ENCODE data around the gene NOS2.
"Not testable (repeated sequence)": the region's sequence is repeated elsewhere in the genome, so short reads cannot be mapped to it uniquely, and the experiment has no call there.

The NOS2 gene

DNA sequence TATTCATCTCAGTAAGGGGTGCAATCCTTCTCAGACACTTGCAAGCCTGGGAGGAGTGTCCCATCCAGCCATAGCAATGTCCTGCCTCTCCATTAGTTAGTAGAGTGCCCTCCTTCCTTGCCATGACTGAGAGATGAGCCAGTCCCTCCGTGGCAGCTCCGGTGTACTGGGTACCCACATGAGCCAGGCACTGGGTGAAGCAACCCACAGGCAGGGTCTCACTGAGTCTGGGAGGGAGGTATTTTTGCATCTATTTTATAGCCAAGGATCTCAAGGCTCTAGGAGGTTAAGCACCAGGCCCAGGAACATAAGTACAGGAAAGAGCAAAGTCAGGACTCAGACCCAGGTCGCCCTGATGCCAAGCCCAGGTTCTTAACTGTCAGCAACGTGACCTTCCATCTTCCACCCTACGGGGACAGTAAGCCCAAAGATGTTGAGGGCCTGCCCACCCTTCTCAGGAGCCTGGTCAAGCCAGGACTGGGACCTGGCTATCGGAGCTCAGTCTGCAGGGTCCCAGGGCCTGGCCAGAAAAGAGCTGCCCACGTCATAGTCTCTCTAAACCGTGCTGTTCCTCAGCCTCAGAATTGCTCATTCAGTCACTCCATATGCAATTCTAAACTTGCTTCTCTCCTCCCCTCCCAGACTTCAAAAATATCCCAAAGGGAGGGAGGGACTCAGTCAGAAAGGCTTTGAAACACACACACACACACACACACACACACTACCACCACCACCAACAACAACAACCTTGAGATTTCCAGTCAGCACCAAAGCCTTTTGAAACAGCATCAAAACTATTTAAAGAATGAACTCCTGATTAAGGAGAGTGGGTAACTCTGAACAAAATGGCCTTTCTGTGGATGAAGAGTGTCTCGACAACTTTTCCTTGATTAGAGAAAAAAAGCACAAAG is 16.6 kb downstream of the NOS2 start:
- TF ChIP-seq GATA1 (IDR thresholded peaks at IDR 0.05; ENCODE audit: low read depth, low read length) (no peak), POLR2A (IDR thresholded peaks at IDR 0.05; ENCODE audit: low read length) (no peak)
- no peak for DNase-seq

DNA sequence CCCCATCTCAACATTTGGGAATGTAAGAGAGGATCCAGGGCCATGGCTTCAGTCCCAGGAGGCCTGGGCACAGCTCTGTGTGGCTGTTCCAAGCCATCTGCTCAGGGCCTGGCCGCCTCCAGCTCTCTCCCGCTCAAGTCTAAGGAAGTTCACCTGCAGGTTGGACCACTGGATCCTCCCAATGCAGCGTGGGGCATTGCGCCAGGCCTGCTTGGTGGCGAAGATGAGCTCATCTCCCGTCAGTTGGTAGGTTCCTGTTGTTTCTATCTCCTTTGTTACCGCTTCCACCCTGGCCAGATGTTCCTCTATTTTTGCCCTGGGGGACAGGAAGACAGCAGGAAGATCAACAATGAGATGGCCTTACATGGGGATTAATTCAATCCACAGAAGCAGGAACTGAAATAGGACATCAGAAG is 17.5 kb downstream of the NOS2 start:
- no peak for TF ChIP-seq POLR2A (IDR thresholded peaks at IDR 0.05; ENCODE audit: low read length)
- no peak for TF ChIP-seq GATA1 (IDR thresholded peaks at IDR 0.05; ENCODE audit: low read depth, low read length)
- DNase-seq: no peak

DNA sequence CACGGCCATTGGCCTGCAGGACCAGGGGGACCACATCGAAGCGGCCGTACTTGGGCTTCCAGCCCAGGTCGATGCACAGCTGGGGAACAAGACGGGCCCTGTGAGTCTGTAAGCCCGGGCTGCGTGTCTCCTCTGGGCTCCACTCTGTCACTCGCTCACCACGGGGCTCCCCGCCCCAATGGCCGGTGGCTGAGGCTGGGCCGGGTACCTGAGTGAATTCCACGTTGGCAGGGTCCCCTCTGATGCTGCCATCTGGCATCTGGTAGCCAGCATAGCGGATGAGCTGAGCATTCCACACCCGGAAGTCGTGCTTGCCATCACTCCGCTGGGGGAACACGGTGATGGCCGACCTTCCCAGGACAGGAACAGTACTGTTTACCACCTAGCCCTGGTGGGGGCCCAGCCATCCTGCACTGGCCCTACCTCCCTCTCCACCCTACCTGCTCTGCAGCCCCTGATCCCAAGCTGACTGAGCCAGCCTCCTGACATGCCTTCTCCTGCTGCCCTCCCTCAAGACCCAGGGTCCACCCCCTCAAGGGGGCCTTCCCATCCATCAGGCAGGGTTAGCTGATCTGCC is 19.4 kb downstream of the NOS2 start:
- TF ChIP-seq POLR2A (IDR thresholded peaks at IDR 0.05; ENCODE audit: low read length) (no peak), GATA1 (IDR thresholded peaks at IDR 0.05; ENCODE audit: low read depth, low read length) (no peak)

GRCh38 chr17:27780092-27780827 is 20.1 kb downstream of the NOS2 start:
- TF ChIP-seq GATA1 (IDR thresholded peaks at IDR 0.05; ENCODE audit: low read depth, low read length) (no peak), POLR2A (IDR thresholded peaks at IDR 0.05; ENCODE audit: low read length) (no peak)
- no peak for DNase-seq

More for the DNA sequence above, 19.4 kb downstream of the NOS2 start:
- no peak for DNase-seq

DNA sequence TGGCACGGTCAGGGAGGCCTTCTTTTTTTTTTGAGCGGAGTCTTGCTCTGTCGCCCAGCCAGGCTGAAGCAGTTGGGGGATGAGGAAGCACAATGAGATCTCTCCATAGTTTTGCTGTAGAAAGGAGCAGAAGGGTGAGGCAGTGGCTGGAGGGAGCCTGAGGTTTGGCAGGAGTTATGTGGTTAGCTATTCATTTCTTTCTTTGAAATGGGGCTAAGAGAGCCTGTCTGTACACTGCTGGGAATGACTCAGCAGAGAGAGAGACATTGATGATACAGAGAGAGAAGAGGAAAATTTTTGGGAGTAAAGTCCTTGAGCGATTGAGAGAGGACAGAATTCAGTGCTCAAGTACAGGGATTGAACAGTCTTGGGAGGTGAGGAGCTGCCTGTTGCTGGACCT is 22.1 kb downstream of the NOS2 start:
- TF ChIP-seq GATA1 (IDR thresholded peaks at IDR 0.05; ENCODE audit: low read depth, low read length) (no peak), POLR2A (IDR thresholded peaks at IDR 0.05; ENCODE audit: low read length) (no peak)
- DNase-seq: no peak

DNA sequence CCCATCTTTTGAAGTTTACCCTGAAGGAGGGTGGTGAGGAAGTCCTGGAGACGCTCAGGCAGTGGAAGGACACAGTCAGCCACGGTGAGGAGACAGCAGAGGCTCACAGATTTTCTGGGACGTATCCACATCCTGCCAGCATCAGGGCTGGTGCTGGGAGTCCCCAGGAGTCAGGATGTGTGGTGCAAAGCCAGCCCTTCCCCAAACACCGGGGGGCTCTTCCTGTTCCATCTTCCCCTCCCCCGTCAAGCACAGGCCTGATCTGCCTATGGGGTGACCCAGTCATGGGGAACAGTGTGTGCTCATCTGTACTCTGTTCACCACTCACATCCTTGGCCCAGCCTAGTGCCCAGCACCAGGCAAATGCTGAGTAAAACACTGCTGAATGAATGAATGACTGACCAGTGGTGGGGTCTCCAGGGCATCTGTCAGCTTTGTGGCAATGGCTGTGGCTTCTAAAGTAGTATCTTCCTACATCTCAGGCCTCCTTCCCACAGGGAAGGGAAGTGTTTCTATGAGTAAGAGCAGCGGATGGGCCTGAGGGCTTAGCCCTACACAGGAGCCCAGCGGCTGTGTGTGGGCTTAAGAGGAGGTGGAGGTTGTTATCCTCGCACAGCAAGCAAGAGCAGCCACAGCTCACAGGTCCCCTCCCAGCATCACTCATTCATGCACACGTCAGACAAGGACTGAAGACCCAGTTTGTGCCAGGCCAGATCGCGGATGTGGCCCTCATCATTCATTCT is 23.3 kb downstream of the NOS2 start:
- TF ChIP-seq GATA1 (IDR thresholded peaks at IDR 0.05; ENCODE audit: low read depth, low read length) (no peak), POLR2A (IDR thresholded peaks at IDR 0.05; ENCODE audit: low read length) (no peak)
- no peak for DNase-seq

GRCh38 chr17:27771586-27771985 is 28.7 kb downstream of the NOS2 start:
- no peak for DNase-seq

DNA sequence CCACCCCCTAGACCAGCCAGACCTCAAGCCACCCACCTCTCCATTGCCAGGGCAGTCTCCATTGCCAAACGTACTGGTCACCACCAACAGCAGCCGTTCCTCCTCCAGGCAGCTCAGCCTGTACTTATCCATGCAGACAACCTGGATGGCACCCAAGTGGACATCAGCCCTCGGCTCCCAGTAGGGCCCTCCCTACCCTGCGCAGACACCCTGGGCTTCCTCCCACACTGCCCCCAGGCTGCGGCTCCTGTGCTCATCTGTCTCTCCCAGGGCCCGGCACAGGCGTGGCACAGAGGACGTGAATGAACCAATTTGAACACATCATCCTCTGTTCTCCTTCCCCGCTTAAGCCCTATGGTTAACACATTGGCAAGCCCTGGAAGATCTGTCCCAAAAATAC is 29.5 kb downstream of the NOS2 start:
- no peak for TF ChIP-seq GATA1 (IDR thresholded peaks at IDR 0.05; ENCODE audit: low read depth, low read length)
- no peak for DNase-seq

More at GRCh38 chr17:27771586-27771985, 28.7 kb downstream of the NOS2 start:
- TF ChIP-seq GATA1 (IDR thresholded peaks at IDR 0.05; ENCODE audit: low read depth, low read length): no peak
- TF ChIP-seq POLR2A (IDR thresholded peaks at IDR 0.05; ENCODE audit: low read length): no peak

GRCh38 chr17:27768858-27769410 is 31.4 kb downstream of the NOS2 start:
- TF ChIP-seq POLR2A (IDR thresholded peaks at IDR 0.05; ENCODE audit: low read length) (no peak), GATA1 (IDR thresholded peaks at IDR 0.05; ENCODE audit: low read depth, low read length) (no peak)
- no peak for DNase-seq

DNA sequence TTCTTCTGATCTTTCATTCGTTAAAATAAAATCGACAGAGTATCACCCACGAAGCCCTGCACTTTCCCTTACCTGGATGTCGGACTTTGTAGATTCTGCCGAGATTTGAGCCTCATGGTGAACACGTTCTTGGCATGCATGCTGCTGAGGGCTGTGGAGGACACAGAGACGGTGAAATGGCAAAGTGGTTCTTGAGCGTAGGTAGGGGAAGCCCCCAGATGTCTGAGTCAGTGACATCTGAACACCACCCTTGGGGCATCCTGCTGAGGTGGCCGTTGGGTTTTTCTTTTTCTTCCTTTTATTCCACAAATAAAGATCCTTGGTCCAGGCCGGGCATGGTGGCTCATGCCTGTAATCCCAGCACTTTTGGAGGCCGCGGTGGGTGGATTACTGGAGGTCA is 33.9 kb downstream of the NOS2 start:
- DNase-seq: no peak
- no peak for TF ChIP-seq GATA1 (IDR thresholded peaks at IDR 0.05; ENCODE audit: low read depth, low read length)
- TF ChIP-seq POLR2A (IDR thresholded peaks at IDR 0.05; ENCODE audit: low read length): no peak

- TF ChIP-seq GATA1 (IDR thresholded peaks at IDR 0.05; ENCODE audit: low read depth, low read length) (no peak), POLR2A (IDR thresholded peaks at IDR 0.05; ENCODE audit: low read length) (no peak)
Measured at GRCh38 chr17:27765353-27765752, 35.0 kb downstream of the NOS2 start.

GRCh38 chr17:27764589-27764988 is 35.7 kb downstream of the NOS2 start:
- TF ChIP-seq GATA1 (IDR thresholded peaks at IDR 0.05; ENCODE audit: low read depth, low read length): no peak
- DNase-seq: no peak

More at GRCh38 chr17:27765353-27765752, 35.0 kb downstream of the NOS2 start:
- no peak for DNase-seq

DNA sequence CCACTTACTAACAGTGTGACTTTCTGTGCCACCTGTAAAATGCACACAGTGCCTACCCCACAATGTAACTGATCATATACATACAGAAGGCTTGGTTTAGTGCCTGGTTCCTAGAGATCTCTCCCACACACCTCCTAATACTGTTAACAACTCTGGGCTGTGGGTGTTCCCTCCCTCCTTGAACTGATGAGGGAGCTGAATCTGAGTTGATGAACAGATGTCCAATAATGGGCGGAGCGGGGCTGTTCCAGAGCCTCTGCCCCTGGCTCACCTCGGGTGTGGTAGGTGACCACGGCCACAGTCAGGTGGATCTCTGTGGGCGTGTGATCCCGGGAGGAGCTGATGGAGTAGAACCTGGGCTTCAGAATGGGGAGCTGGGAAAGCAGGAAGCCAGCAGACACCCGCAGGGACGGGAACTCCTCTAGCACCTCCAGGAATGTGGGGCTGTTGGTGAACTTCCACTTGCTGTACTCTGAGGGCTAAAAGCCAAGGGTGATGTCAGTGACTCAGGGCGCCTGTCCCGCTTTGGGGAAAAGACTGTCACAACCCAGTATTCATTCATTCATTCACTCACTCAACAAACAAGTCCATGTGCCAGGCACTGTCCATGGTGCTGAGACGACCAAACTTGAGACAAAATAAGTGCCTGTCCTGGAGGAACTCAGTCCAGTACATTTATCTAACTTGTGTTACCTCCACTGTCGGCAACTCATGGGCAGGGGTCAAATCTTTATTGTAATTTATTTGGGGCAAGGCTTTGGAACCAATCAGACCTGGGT is 37.6 kb downstream of the NOS2 start:
- DNase-seq: peak; percentile 51 to 55
- TF ChIP-seq GATA1 (IDR thresholded peaks at IDR 0.05; ENCODE audit: low read depth, low read length) (no peak), POLR2A (IDR thresholded peaks at IDR 0.05; ENCODE audit: low read length) (no peak)

DNA sequence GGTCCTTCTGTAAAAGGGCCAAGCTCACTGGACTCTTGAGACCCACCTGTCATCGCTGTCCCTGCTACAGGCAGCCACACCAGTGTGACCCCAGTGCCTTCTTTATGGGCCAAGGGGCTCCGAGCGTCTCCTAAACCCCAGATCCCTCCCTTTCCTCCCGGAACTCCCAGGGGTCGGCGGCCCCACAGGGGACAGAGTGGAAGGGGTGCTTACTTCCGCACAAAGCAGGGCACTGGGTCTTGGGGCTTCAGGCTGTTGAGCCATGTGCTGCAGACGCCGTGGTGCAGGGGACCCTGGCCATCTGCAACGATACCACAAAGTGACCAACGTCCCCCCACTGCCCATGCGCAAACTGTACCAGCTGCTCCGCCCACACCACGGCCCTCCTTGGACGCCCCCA is 39.4 kb downstream of the NOS2 start:
- not testable (repeated sequence) for DNase-seq
